Measurements from ENCODE around the gene APPL2.

DNA sequence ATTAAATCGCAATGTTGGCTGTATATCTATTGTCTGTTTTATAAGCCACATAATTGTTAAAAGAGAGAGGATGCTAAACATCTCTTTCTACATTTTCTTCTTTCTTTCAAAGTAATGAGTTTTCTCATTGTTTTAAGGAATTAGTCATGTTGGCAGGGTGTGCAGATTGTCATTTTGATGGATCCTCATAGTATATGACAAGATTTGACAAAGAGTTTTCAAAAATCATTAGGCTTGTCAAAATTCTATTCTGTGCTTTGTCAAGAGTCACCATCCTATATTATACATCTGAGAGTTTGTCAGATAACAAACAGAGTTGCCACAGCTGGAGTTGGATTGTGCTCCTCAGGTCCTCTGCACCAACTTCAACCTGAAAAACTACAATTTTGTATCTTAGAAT lies 35.4 kb upstream of the APPL2 start:
- TF ChIP-seq, protein P1, sequence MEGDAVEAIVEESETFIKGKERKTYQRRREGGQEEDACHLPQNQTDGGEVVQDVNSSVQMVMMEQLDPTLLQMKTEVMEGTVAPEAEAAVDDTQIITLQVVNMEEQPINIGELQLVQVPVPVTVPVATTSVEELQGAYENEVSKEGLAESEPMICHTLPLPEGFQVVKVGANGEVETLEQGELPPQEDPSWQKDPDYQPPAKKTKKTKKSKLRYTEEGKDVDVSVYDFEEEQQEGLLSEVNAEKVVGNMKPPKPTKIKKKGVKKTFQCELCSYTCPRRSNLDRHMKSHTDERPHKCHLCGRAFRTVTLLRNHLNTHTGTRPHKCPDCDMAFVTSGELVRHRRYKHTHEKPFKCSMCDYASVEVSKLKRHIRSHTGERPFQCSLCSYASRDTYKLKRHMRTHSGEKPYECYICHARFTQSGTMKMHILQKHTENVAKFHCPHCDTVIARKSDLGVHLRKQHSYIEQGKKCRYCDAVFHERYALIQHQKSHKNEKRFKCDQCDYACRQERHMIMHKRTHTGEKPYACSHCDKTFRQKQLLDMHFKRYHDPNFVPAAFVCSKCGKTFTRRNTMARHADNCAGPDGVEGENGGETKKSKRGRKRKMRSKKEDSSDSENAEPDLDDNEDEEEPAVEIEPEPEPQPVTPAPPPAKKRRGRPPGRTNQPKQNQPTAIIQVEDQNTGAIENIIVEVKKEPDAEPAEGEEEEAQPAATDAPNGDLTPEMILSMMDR (IDR thresholded peaks at IDR 0.05 in 8 of 11, conservative IDR thresholded peaks at IDR 0.05 in 3 of 11) = no peak
- no peak for TF ChIP-seq POLR2AphosphoS5 (IDR thresholded peaks at IDR 0.05)

Data from spleen (tissue), 7 donors.